CD4-positive, alpha-beta T cell treated with Interleukin-12 subunit alpha and Interleukin-12 subunit beta, for 1 hour (primary cell): Measurements from ENCODE around the gene B9D1.
"Not testable (repeated sequence)": the region's sequence is repeated elsewhere in the genome, so short reads cannot be mapped to it uniquely, and the experiment has no call there.

Experiments
- DNase-seq: peaks from one replicate; pipeline ENCODE4 v3.0.0-alpha.2; 2020

Gene B9D1

DNA sequence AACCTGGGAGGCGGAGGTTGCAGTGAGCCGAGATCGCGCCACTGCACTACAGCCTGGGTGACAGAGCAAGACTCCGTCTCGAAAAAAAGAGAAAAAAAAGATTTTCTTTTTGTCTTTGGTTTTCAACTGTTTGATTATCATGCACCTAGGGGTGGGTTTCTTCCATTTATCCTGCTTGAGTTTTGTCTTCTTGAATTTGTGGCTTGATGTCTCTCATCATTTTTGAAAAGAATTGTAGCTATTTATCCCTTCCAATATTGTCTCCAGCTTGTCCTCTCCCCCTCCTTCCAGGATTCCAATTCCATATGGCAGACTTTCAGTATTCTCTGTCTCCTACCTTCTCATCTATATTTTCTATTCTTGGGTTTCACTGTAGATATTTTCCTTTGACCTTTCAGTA, 7.8 kb downstream of the B9D1 start:
- DNase-seq: no peak

DNA sequence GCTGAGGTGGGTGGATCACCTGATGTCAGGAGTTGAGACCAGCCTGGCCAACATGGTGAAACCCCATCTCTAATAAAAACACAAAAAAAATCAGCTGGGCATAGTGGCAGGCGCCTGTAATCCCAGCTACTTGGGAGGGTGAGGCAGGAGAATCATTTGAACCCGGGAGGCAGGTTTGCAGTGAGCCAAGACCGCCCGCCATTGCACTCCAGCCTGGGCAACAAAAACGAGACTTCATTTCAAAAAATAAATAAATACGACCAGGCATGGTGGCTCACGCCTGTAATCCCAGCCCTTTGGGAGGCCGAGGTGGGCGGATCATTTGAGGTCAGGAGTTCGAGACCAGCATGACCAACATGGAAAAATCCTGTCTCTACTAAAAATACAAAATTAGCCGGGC, 9.1 kb downstream of the B9D1 start:
- DNase-seq: not testable (repeated sequence)

GRCh38 chr17:19348806-19349205, 13.7 kb downstream of the B9D1 start:
- no peak for DNase-seq

DNA sequence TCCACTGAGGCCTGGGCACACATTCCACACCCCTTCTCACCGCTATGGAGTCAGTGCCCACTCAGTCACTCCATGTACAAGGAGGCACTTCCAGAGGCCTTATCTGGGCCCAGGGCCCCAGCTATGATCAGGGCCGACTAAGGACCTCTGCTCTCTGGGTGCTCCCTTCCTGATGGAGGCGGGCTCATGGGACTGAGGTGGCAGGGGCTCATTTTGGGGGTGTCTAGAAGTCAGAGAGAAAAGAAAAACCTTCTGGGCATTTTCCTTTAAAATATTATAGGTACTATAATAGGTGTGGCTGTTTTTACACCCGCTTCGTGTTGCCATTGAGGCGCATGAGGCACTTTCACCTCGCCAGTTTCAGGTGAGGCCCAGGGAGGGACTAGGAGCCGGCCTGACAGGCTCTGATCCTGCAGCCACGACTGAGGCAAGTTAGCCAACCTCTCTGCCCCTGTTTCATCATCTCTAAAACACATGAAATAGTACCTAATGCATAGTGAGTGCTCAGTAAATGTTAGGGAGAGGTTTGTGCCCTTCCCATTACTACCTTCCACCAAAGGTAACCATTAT, 14.4 kb downstream of the B9D1 start:
- no peak for DNase-seq

DNA sequence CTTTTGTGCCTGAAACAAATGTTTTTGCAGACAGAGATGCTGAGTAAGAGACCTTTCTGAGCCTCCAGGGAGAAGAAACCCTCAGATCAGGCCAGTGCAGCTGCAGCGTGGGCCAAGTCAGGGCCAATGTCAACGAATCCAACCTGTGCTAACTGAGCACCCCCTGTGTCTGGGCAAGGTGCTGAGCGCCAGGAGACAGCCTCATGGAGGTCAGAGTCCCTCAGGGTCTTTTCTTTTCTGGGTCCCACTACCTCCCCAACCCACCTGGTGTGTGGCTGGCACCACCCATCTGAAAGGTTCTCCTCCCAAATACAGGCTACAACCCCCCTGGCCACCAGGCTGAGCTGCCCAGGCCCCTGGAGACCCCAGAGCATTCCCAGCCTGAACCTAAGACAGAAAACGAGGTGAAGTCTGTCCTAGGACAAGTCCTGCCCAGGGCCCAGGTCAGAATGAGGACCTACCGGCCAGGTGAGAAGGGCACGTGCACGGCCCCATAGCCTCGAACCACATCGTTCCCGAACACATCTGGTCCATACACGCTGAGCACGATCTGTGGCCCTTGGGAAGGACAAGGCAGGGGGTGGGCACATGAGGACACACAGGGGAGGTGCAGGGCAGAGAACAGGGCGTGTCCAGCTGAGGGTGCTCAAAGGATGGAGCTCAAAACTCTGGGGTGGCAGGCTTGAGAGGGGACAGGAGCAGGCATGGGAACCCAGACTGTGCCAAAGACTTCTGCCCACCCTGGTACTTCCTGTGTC, 15.0 kb downstream of the B9D1 start:
- no peak for DNase-seq

- DNase-seq: no peak
Measured at GRCh38 chr17:19346351-19347255, 15.9 kb downstream of the B9D1 start.

GRCh38 chr17:19345486-19346350, 16.8 kb downstream of the B9D1 start:
- no peak for DNase-seq

DNA sequence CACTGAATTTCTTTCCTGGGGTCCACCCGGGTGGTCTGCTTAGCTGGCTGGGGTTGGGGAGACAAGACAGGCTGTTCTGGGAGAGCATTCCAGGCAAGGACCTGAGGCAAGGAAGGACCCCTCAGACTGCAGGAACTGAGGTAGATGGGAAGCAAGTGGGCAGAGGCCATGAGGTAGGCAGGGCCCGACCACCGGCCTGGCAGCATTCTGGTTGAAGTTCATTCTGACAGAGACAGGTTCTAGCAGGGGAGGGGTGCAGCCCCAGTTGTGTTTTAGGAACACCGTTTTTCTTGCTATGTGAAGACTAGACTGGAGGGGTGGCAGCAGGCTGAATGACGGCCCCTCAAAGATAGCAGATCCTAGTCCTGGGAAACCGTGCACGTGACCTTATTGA, 17.5 kb downstream of the B9D1 start:
- DNase-seq: no peak

DNA sequence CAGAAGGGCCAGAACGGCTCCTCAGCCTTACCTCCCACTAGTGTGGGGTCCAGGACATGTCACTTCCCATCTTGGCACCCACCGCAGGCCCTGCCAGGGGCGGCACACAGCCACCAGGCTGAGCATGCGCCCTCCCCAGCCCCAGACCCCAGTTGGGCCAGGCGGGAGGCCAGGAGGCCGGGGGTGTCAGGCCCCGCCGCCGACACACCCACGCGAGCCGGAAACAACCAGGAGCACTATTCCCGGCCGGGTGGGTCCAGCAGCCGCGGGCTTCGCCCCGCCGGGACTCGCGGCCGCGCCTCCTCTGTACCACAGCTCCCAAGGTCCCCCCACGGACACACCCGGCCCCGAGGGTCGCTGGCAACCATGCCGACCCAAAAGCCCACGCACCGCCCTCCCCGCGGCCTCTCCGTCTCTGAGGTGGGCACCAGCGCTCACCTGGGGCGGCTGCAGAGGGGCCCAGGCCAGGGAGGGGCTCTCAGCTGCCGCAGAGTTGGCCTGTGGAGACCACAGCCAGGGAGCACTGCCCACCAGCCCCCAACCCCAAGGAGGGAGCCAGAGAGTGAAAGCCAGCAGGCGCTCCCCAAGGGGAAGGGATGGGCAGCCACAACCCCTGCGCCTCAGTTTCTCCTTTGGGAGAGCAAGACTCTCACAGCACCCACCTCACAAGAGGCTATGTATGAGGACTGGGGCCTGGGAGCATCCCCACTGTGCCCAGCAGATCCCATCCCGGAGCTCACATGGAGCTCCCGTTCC, 18.0 kb downstream of the B9D1 start:
- no peak for DNase-seq

- no peak for DNase-seq
Measured at GRCh38 chr17:19343671-19344151, 18.8 kb downstream of the B9D1 start.

DNA sequence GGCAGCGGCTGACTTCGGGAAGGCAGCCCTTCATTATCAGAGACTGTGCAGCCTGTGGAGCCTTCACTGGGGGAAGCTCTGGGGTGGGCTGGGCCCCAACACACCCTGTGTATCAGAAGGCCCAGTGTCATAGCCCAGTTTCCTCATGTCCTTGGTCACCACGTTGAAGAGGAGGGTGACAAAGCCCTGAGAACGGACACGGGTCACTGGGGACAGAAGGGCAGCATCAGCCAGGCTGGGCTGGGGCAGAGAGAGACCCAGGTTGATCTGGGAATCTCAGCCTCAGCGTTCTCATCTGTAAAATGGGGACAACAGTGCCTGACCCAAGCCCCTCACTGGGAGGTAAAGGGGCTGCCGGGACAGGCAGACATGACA, 19.3 kb downstream of the B9D1 start:
- no peak for DNase-seq

- no peak for DNase-seq
Measured at GRCh38 chr17:19342611-19343255, 19.8 kb downstream of the B9D1 start.

- no peak for DNase-seq
Measured at GRCh38 chr17:19341641-19342610, 20.6 kb downstream of the B9D1 start.

- DNase-seq: no peak
Measured at GRCh38 chr17:19341211-19341631, 21.3 kb downstream of the B9D1 start.

- DNase-seq: no peak
Measured at GRCh38 chr17:19339341-19339815, 23.1 kb downstream of the B9D1 start.

GRCh38 chr17:19338031-19338990, 24.2 kb downstream of the B9D1 start:
- peak; percentile 68 for DNase-seq

- no peak for DNase-seq
Measured at GRCh38 chr17:19337712-19338023, 24.9 kb downstream of the B9D1 start.

GRCh38 chr17:19336938-19337711, 25.4 kb downstream of the B9D1 start:
- DNase-seq: no peak
